Astrocyte (in vitro differentiated cells and primary cell): ENCODE data around the gene ERCC5.

Source experiments
- CTCF ChIP-seq: IDR thresholded peaks from 2 replicates; pipeline ENCODE4 v1.5.1; 2011; ENCODE audit warnings: low read depth, mild to moderate bottlenecking, inconsistent platforms, low read length, moderate library complexity; ENCODE audit not compliant: insufficient read depth
- EZH2 ChIP-seq: IDR thresholded peaks from 2 replicates; pipeline ENCODE4 v1.6.1; 2012; ENCODE audit warnings: mild to moderate bottlenecking, low read length, inconsistent platforms; ENCODE audit not compliant: insufficient read depth

GRCh38 chr13:102830646-102831045, 15.2 kb upstream of the ERCC5 start:
- no peak for TF ChIP-seq CTCF
- no peak for TF ChIP-seq EZH2
